IMR-90 (cell line): ENCODE results near the gene ADAMTS6. TPM values are rescaled to one million over a fixed set of nuclear protein-coding genes. Genes with fewer than 3 reads are reported as not detected.
A peak's percentile ranks its signal among the peaks of the same experiment; 100 is the strongest.

Experiments
- ATAC-seq: fragments of 200-7000 bp; cut with Tn5 transposase; 2 replicates; pipeline ENCODE4 v1.9.1; 2020; ENCODE audit warnings: low read depth, mild to moderate bottlenecking, moderate library complexity
- BruUV-seq: library from RNA; stranded (reverse); fragments of 400-500 nt; replicated peaks from 2 replicates; lab custom pipeline; 2021; lab: Mats Ljungman, UMichigan
- CTCF ChIA-PET: fragments of 300-600 bp; formaldehyde crosslinking; extraction: SDS; loops from one replicate; lab custom pipeline; 2021; ENCODE audit warnings: antibody characterized with exemption; lab: Yijun Ruan, JAX
- POLR2A ChIA-PET: fragments of 300-600 bp; sonication (Branson Sonifier 250); formaldehyde crosslinking; loops from one replicate; lab custom pipeline; 2022; ENCODE audit warnings: antibody characterized with exemption; ENCODE audit not compliant: unreplicated experiment; lab: Charles Lee
- DNase-seq: peaks from one replicate; pipeline ENCODE4 v3.0.0; 2013
- H2AFZ ChIP-seq: replicated peaks from 2 replicates; pipeline ENCODE3; 2013; ENCODE audit warnings: low read length, mild to moderate bottlenecking; ENCODE audit not compliant: poor library complexity
- H2AK5ac ChIP-seq: 2 replicates; pipeline ENCODE4 v1.6.1; 2013; ENCODE audit warnings: low read depth, low read length, inconsistent platforms
- H2AK9ac ChIP-seq: replicated peaks from 2 replicates; pipeline ENCODE3; 2013; ENCODE audit warnings: mild to moderate bottlenecking, low read depth, low read length, moderate library complexity; ENCODE audit not compliant: poor library complexity
- H2BK120ac ChIP-seq: 2 replicates; pipeline ENCODE4 v1.6.1; 2013; ENCODE audit warnings: low read depth, low read length, inconsistent platforms
- H2BK15ac ChIP-seq: 3 replicates; pipeline ENCODE4 v1.6.1; 2013; ENCODE audit warnings: low read depth, low read length, inconsistent platforms
- H2BK20ac ChIP-seq: 2 replicates; pipeline ENCODE4 v1.6.1; 2013; ENCODE audit warnings: low read depth, mild to moderate bottlenecking, inconsistent platforms, low read length, moderate library complexity
- H2BK5ac ChIP-seq: 2 replicates; pipeline ENCODE4 v1.6.1; 2013; ENCODE audit warnings: mild to moderate bottlenecking, low read depth, low read length, inconsistent platforms; ENCODE audit not compliant: poor library complexity, severe bottlenecking
- H3K14ac ChIP-seq: replicated peaks from 2 replicates; pipeline ENCODE4 v1.6.1; 2013; ENCODE audit warnings: low read depth, low read length, inconsistent platforms
- H3K18ac ChIP-seq: 2 replicates; pipeline ENCODE4 v1.6.1; 2013; ENCODE audit warnings: low read depth, low read length, control low read depth
- H3K23ac ChIP-seq: 2 replicates; pipeline ENCODE4 v1.6.1; 2013; ENCODE audit warnings: low read depth, low read length, inconsistent platforms
- H3K27ac ChIP-seq: 2 replicates; pipeline ENCODE4 v1.5.1; 2013; ENCODE audit warnings: mild to moderate bottlenecking, control low read depth, low read length; ENCODE audit not compliant: insufficient read depth
- H3K27me3 ChIP-seq: 2 replicates; pipeline ENCODE4 v1.6.1; 2013; ENCODE audit warnings: low read length; ENCODE audit not compliant: control insufficient read depth, insufficient read depth
- H3K36me3 ChIP-seq: 2 replicates; pipeline ENCODE4 v1.6.1; 2013; ENCODE audit warnings: low read length, mixed read lengths; ENCODE audit not compliant: control insufficient read depth, insufficient read depth
- H3K4ac ChIP-seq: 2 replicates; pipeline ENCODE4 v1.6.1; 2013; ENCODE audit warnings: low read depth, low read length, inconsistent platforms
- H3K4me1 ChIP-seq: 2 replicates; pipeline ENCODE4 v1.6.1; 2013; ENCODE audit warnings: low read length, mixed read lengths; ENCODE audit not compliant: control insufficient read depth, insufficient read depth
- H3K4me2 ChIP-seq: 2 replicates; pipeline ENCODE4 v1.6.1; 2013; ENCODE audit warnings: low read depth, mild to moderate bottlenecking, control low read depth, low read length, moderate library complexity
- H3K4me3 ChIP-seq: 2 replicates; pipeline ENCODE4 v1.5.1; 2013; ENCODE audit warnings: low read depth, mild to moderate bottlenecking, control low read depth, low read length, moderate library complexity; ENCODE audit not compliant: insufficient read depth
- H3K56ac ChIP-seq: 2 replicates; pipeline ENCODE4 v1.6.1; 2013; ENCODE audit warnings: low read length, inconsistent platforms; ENCODE audit not compliant: insufficient read depth; ENCODE audit errors: extremely low read depth
- H3K79me1 ChIP-seq, 2 experiments: 2 replicates each; pipeline ENCODE4 v1.6.1; 2013; ENCODE audit warnings: low read length in 2 of 2, inconsistent platforms in 1 of 2, low read depth in 1 of 2
- H3K9ac ChIP-seq: 2 replicates; pipeline ENCODE4 v1.6.1; 2013; ENCODE audit warnings: low read depth, low read length, control low read depth
- H3K9me1 ChIP-seq: 2 replicates; pipeline ENCODE4 v1.6.1; 2013; ENCODE audit warnings: low read length, inconsistent platforms; ENCODE audit not compliant: insufficient read depth
- H3K9me3 ChIP-seq: 2 replicates; pipeline ENCODE4 v1.6.1; 2013; ENCODE audit warnings: low read length; ENCODE audit not compliant: control insufficient read depth, insufficient read depth
- H4K20me1 ChIP-seq: 2 replicates; pipeline ENCODE4 v1.6.1; 2013; ENCODE audit warnings: low read length, inconsistent platforms; ENCODE audit not compliant: insufficient read depth
- H4K5ac ChIP-seq: 2 replicates; pipeline ENCODE4 v1.6.1; 2013; ENCODE audit warnings: mild to moderate bottlenecking, low read depth, low read length, control low read depth
- H4K8ac ChIP-seq, 2 experiments: 2 replicates each; pipeline ENCODE4 v1.6.1; 2013; ENCODE audit warnings: low read depth in 2 of 2, low read length in 2 of 2, control low read depth in 1 of 2, inconsistent platforms in 1 of 2
- H4K91ac ChIP-seq: 2 replicates; pipeline ENCODE4 v1.6.1; 2013; ENCODE audit warnings: low read depth, low read length, inconsistent platforms; ENCODE audit not compliant: insufficient read depth
- BHLHE40 ChIP-seq: fragments of 150-350 bp; IDR thresholded peaks from 2 replicates; pipeline ENCODE4 v1.6.1; 2016; ENCODE audit warnings: mild to moderate bottlenecking, low read depth, low read length
- MAZ ChIP-seq: IDR thresholded peaks from 2 replicates; pipeline ENCODE4 v1.6.1; 2012; ENCODE audit warnings: low read depth, mild to moderate bottlenecking, low read length, improper control_type of control experiment, moderate library complexity, borderline replicate concordance
- NFE2L2 ChIP-seq: fragments of 150-350 bp; IDR thresholded peaks from 2 replicates; pipeline ENCODE4 v1.6.1; 2016; ENCODE audit warnings: low read depth, mild to moderate bottlenecking, low read length
- WGBS, 2 experiments: methylation state at CpG; one replicate each; pipeline versions ENCODE4 v1.1.5 to v1.1.7; 2013; ENCODE audit warnings: missing lambda C conversion rate in 2 of 2; ENCODE audit not compliant: insufficient read length in 1 of 2; ENCODE audit errors: extremely low coverage in 2 of 2; 5-methylcytosine and 5-hydroxymethylcytosine counted together
- dilution Hi-C: fragments of 300-500 bp; cut with HindIII; formaldehyde crosslinking; loops from one replicate; pipeline ENCODE4 v1.14.3; 2018; ENCODE audit warnings: low sequenced_read_pairs; ENCODE audit not compliant: unreplicated experiment
- in situ Hi-C: fragments of 300-500 bp; cut with MboI; formaldehyde crosslinking; loops from 3 replicates; pipeline ENCODE4 v1.14.3; 2019; ENCODE audit warnings: low sequenced_read_pairs, inconsistent platforms, mixed read lengths
- intact Hi-C: fragments of 100-400 bp; cut with micrococcal nuclease; formaldehyde crosslinking; loops from 2 replicates; pipeline ENCODE4 v1.10.0; 2022
- polyA plus RNA-seq, 3 experiments: library from polyadenylated mRNA; depleted of rRNA; stranded (reverse); fragments of >200 nt; gene quantifications; 2 replicates each; pipeline ENCODE4 v1.2.3, GENCODE V29; 2012; ENCODE audit warnings: low replicate concordance in 1 of 3
- total RNA-seq: library from RNA; depleted of rRNA; stranded (reverse); fragments of >200 nt; gene quantifications from 2 replicates; pipeline ENCODE4 v1.2.3, GENCODE V29; 2012
- TF ChIP-seq, protein P1 (sequence below): conservative IDR thresholded peaks from 2 replicates; pipeline ENCODE4 v1.5.1; 2012; ENCODE audit warnings: mild to moderate bottlenecking, low read depth, low read length, improper control_type of control experiment

Gene ADAMTS6
- total and polyA plus RNA-seq, 2 of the 4 experiments (the other 2 are of a cell fraction), result 23.9 to 173 TPM

DNA sequence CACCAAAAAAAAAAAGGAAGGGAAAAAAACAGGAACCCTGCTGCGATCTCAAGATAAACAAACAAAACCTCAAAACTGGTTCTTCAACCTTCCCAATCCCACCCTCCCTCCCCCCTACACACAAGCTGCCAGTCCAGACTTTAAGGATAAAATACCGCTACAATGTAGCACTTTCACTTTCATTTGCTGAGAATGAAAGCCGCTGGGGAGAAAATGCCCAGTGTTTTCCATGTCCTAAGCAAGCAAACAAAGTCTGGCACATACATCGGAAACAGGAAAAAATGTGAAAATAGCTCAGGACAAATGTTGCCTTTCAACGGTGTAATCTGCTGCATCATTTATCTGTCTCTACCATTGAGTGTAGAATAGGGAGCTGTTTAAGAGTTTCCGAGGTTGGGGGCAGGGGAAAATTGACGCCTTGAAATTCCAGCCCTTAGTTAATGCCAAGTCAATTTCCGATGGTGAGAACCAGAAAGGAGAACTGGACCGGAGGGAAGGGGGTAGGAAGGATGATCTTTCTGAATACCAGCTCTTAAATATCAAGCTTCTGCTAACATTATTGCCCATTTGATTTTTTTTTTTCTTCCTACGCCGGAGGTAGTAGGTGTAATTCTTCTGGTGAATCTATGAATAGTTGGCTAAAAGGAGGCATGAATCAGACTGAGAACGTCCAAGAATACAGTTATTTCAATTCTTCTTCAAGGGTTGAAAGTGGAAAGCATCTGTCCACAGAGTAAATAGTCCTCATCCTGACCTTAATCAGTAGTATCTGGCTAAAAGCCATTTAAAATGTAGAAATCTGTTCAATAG, 1.2 kb upstream of the ADAMTS6 start:
- intact Hi-C loops, result loop anchor here (1.0 to 5.0 kb wide), 7 partner anchors 341 to 848 kb away; no protein-coding TSS in a partner anchor
- peak overlapping the region; percentile 25 to 95 for H4K8ac ChIP-seq
- CTCF ChIA-PET, result interaction anchor here (0.6 to 2.2 kb wide), 11 partner anchors 18 to 851 kb away, joined by 3 to 10 read pairs (median 3); no protein-coding TSS in a partner anchor
- peak overlapping the region; percentile 98 for H3K9ac ChIP-seq
- in situ Hi-C loops, result loop anchor here (5.0 to 10.0 kb wide), 5 partner anchors 286 to 848 kb away; no protein-coding TSS in a partner anchor
- H3K4me3 ChIP-seq, result peak overlapping the region; percentile 88
- H4K5ac ChIP-seq, result peak overlapping the region; percentile 92
- H3K14ac ChIP-seq, result peak overlapping the region; percentile 99
- H3K9me3 ChIP-seq, result no peaks in the 10 kb centered on the region
- peak overlapping the region; percentile 58 for H2AK9ac ChIP-seq
- H2BK15ac ChIP-seq, result peak overlapping the region; percentile 11; the same call in 2 of the 3 replicates
- no peaks in the 10 kb centered on the region for H3K9me1 ChIP-seq
- dilution Hi-C loops, result no loop called here
- ATAC-seq, result peak; percentile 10
- BruUV-seq, result no TSS peak
- H3K27ac ChIP-seq, result peak overlapping the region; percentile 96
- POLR2A ChIA-PET, result interaction anchor here (0.5 to 1.3 kb wide), 5 partner anchors 96 to 876 kb away, joined by 3 to 11 read pairs (median 4); no protein-coding TSS in a partner anchor
- H2BK5ac ChIP-seq, result peak overlapping the region; percentile 98
- peaks cover 0 to 7% of the 10 kb centered on the region in 2 experiments; a peak in 1 of 4 replicates for H3K79me1 ChIP-seq
- peak overlapping the region; percentile 98 for H2BK120ac ChIP-seq
- peak overlapping the region; percentile 79 for H2AFZ ChIP-seq
- peak overlapping the region; percentile 96 for H2BK20ac ChIP-seq
- H3K4ac ChIP-seq, result peak overlapping the region; percentile 95
- H3K4me1 ChIP-seq, result peaks cover 2% of the 10 kb centered on the region; the same call in 1 of the 2 replicates
- peak overlapping the region; percentile 97 for H3K56ac ChIP-seq
- H3K4me2 ChIP-seq, result peak overlapping the region; percentile 100
- peak overlapping the region; percentile 90 for H4K91ac ChIP-seq
- no peaks in the 10 kb centered on the region for H4K20me1 ChIP-seq
- peak overlapping the region; percentile 100 for H3K18ac ChIP-seq
- TF ChIP-seq BHLHE40, result no peak
- TF ChIP-seq, protein P1, sequence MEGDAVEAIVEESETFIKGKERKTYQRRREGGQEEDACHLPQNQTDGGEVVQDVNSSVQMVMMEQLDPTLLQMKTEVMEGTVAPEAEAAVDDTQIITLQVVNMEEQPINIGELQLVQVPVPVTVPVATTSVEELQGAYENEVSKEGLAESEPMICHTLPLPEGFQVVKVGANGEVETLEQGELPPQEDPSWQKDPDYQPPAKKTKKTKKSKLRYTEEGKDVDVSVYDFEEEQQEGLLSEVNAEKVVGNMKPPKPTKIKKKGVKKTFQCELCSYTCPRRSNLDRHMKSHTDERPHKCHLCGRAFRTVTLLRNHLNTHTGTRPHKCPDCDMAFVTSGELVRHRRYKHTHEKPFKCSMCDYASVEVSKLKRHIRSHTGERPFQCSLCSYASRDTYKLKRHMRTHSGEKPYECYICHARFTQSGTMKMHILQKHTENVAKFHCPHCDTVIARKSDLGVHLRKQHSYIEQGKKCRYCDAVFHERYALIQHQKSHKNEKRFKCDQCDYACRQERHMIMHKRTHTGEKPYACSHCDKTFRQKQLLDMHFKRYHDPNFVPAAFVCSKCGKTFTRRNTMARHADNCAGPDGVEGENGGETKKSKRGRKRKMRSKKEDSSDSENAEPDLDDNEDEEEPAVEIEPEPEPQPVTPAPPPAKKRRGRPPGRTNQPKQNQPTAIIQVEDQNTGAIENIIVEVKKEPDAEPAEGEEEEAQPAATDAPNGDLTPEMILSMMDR, result no peak
- 0 out of 2 replicates have a peak, but pooled peaks have one; percentile 4 for TF ChIP-seq NFE2L2
- TF ChIP-seq MAZ, result no peak
- H3K36me3 ChIP-seq, result no peaks in the 10 kb centered on the region
- no peaks in the 10 kb centered on the region for H3K27me3 ChIP-seq
- H3K23ac ChIP-seq, result peak overlapping the region; percentile 99
- DNase-seq, result peak; percentile 69
- no CpG with 5 or more reads among the region's 12 CpGs for WGBS, 2 experiments
- no peak overlapping the region; the same call in 1 of the 2 replicates for H2AK5ac ChIP-seq
